ENCODE measurements around the gene RAB28. TPM values are rescaled to one million over a fixed set of nuclear protein-coding genes. Genes with fewer than 3 reads are reported as not detected.

Gene RAB28
- total RNA-seq, 6 donors from 2014 or later: 7.3 to 19.5 (median 16.6) TPM

- Histone ChIP-seq H3K4me1 (no peaks in the 10 kb centered on the region), H3K27me3 (no peaks in the 10 kb centered on the region), H3K36me3 (no peaks in the 10 kb centered on the region), H3K4me3 (no peak overlapping the region), H3K27ac (no peak overlapping the region), H3K9me3 (no peaks in the 10 kb centered on the region)
- no peak for DNase-seq
- TF ChIP-seq EP300 (IDR thresholded peaks at IDR 0.05) (no peak), POLR2AphosphoS5 (IDR thresholded peaks at IDR 0.05) (no peak), POLR2A (IDR thresholded peaks at IDR 0.05) (no peak)
- TF ChIP-seq, protein P1, sequence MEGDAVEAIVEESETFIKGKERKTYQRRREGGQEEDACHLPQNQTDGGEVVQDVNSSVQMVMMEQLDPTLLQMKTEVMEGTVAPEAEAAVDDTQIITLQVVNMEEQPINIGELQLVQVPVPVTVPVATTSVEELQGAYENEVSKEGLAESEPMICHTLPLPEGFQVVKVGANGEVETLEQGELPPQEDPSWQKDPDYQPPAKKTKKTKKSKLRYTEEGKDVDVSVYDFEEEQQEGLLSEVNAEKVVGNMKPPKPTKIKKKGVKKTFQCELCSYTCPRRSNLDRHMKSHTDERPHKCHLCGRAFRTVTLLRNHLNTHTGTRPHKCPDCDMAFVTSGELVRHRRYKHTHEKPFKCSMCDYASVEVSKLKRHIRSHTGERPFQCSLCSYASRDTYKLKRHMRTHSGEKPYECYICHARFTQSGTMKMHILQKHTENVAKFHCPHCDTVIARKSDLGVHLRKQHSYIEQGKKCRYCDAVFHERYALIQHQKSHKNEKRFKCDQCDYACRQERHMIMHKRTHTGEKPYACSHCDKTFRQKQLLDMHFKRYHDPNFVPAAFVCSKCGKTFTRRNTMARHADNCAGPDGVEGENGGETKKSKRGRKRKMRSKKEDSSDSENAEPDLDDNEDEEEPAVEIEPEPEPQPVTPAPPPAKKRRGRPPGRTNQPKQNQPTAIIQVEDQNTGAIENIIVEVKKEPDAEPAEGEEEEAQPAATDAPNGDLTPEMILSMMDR (IDR thresholded peaks at IDR 0.05): no peak
- WGBS, 2 donors: 79 to 82% methylated on average over 3 of the region's 3 CpGs
- ATAC-seq (ENCODE audit: low FRiP score in 2 of 2): no peak
Observed at GRCh38 chr4:13348216-13348615, 135.9 kb downstream of the RAB28 start.

DNA sequence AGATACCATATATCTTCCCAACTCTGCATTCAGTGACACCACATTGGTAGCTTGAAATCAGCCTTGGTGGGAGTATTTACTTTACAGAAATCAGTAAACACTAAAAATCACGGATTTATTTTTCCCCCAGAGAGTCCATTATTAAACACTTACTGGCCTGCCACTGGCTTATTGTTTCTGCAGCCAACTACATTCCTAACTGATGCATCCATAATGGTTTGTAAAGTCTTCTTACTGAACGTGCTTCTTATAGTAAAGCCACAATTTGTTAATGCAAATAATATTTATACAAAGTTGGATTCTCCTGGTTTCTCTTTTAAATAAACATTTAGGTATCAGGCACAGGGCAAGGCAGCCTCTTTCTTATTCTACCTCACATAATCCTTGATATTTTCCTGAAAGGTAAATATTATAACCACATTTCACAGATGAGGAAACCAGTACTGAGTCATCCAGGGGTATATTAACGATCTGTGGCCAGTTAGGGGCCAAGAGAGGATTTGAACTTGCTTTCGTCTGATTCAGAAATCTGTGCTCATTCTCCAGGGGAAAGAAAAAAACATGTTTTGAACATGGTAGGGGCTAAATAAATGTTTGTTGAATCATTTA lies 136.5 kb downstream of the RAB28 start:
- Histone ChIP-seq H3K9me3 (no peaks in the 10 kb centered on the region), H3K27me3 (no peaks in the 10 kb centered on the region), H3K27ac (no peak overlapping the region), H3K4me3 (no peak overlapping the region), H3K4me1 (no peaks in the 10 kb centered on the region), H3K36me3 (no peaks in the 10 kb centered on the region)
- TF ChIP-seq, protein P1 (IDR thresholded peaks at IDR 0.05): no peak
- TF ChIP-seq EP300 (IDR thresholded peaks at IDR 0.05) (no peak), POLR2AphosphoS5 (IDR thresholded peaks at IDR 0.05) (no peak), POLR2A (IDR thresholded peaks at IDR 0.05) (no peak)
- WGBS, 2 donors: 75 to 80% methylated on average over 4 of the region's 4 CpGs
- ATAC-seq (ENCODE audit: low FRiP score in 2 of 2) (no peak), DNase-seq (no peak)

DNA sequence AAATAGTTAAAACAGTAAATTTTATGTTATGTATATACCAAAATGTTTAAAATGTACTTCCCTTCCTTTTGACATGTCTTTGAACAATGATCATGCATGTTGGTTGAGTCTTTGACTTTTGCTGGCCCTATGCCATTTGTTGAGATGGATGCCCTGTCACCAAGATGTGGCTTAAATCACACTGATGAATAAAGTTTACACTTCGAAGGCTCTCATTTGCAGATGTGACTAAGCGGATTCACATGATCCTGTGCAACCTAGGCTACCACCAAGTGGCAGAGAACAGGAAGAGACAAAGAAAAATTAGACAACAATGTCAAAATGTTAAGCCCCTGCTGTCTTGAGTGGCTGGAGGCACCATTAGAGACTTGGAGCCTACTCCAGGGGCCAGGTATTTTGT lies 139.9 kb downstream of the RAB28 start:
- Histone ChIP-seq H3K9me3 (no peaks in the 10 kb centered on the region), H3K4me3 (no peak overlapping the region), H3K27me3 (no peaks in the 10 kb centered on the region), H3K4me1 (no peaks in the 10 kb centered on the region), H3K36me3 (no peaks in the 10 kb centered on the region), H3K27ac (no peak overlapping the region)
- ATAC-seq (ENCODE audit: low FRiP score in 2 of 2) (no peak), DNase-seq (no peak)
- 64 to 65% methylated on average over 2 of the region's 2 CpGs for WGBS, 2 donors
- TF ChIP-seq POLR2AphosphoS5 (IDR thresholded peaks at IDR 0.05): no peak
- no peak for TF ChIP-seq EP300 (IDR thresholded peaks at IDR 0.05)
- TF ChIP-seq, protein P1 (IDR thresholded peaks at IDR 0.05): no peak
- no peak for TF ChIP-seq POLR2A (IDR thresholded peaks at IDR 0.05)

GRCh38 chr4:13340672-13341071 lies 143.5 kb downstream of the RAB28 start:
- Histone ChIP-seq H3K27ac (no peak overlapping the region), H3K4me3 (no peak overlapping the region), H3K4me1 (no peaks in the 10 kb centered on the region), H3K9me3 (no peaks in the 10 kb centered on the region), H3K36me3 (no peaks in the 10 kb centered on the region), H3K27me3 (no peaks in the 10 kb centered on the region)
- DNase-seq (no peak), ATAC-seq (ENCODE audit: low FRiP score in 2 of 2) (no peak)
- TF ChIP-seq, protein P1 (IDR thresholded peaks at IDR 0.05): no peak
- no peak for TF ChIP-seq POLR2A (IDR thresholded peaks at IDR 0.05)
- TF ChIP-seq EP300 (IDR thresholded peaks at IDR 0.05): no peak
- TF ChIP-seq POLR2AphosphoS5 (IDR thresholded peaks at IDR 0.05): no peak

GRCh38 chr4:13331827-13332226 lies 152.3 kb downstream of the RAB28 start:
- Histone ChIP-seq H3K36me3 (no peaks in the 10 kb centered on the region), H3K9me3 (no peaks in the 10 kb centered on the region), H3K4me1 (no peaks in the 10 kb centered on the region), H3K27ac (no peak overlapping the region), H3K4me3 (no peak overlapping the region), H3K27me3 (no peaks in the 10 kb centered on the region)
- TF ChIP-seq EP300 (IDR thresholded peaks at IDR 0.05) (no peak), POLR2AphosphoS5 (IDR thresholded peaks at IDR 0.05) (peak in 1 of 2 donors; percentile 24)
- ATAC-seq (ENCODE audit: low FRiP score in 2 of 2): no peak
- WGBS, 2 donors: 77 to 87% methylated on average over 4 of the region's 4 CpGs
- DNase-seq: no peak

Data from upper lobe of left lung (tissue), 6 donors.